Neural progenitor cell (in vitro differentiated cells): ENCODE results near the gene CD86.

ENCODE experiments used
- EZH2 ChIP-seq: fragments of 200-600 bp; sonication (generic); IDR thresholded peaks from 2 replicates; pipeline ENCODE4 v1.6.1; 2017; ENCODE audit warnings: antibody characterized with exemption, mild to moderate bottlenecking, moderate library complexity
- EZH2phosphoT487 ChIP-seq: fragments of 200-600 bp; sonication (generic); IDR thresholded peaks from 2 replicates; pipeline ENCODE4 v1.6.1; 2017; ENCODE audit warnings: antibody characterized with exemption
- TF ChIP-seq, protein P1 (sequence below): fragments of 200-600 bp; sonication (generic); IDR thresholded peaks from 2 replicates; pipeline ENCODE4 v1.5.1; 2017; ENCODE audit warnings: antibody characterized with exemption, mild to moderate bottlenecking

DNA sequence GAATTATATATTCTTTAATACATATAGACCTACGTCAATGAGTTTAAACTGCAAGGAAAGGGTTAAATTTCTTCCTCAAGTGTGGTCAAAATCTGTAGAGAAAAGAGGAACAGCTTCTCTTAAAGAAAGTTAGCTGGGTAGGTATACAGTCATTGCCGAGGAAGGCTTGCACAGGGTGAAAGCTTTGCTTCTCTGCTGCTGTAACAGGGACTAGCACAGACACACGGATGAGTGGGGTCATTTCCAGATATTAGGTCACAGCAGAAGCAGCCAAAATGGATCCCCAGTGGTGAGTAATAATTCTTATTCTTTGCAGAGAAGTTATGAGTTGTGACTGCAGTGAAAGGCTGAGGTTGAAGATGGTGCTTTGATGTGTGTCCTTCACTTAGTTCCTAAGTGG lies at the start of gene CD86:
- TF ChIP-seq EZH2 = no peak
- TF ChIP-seq, protein P1, sequence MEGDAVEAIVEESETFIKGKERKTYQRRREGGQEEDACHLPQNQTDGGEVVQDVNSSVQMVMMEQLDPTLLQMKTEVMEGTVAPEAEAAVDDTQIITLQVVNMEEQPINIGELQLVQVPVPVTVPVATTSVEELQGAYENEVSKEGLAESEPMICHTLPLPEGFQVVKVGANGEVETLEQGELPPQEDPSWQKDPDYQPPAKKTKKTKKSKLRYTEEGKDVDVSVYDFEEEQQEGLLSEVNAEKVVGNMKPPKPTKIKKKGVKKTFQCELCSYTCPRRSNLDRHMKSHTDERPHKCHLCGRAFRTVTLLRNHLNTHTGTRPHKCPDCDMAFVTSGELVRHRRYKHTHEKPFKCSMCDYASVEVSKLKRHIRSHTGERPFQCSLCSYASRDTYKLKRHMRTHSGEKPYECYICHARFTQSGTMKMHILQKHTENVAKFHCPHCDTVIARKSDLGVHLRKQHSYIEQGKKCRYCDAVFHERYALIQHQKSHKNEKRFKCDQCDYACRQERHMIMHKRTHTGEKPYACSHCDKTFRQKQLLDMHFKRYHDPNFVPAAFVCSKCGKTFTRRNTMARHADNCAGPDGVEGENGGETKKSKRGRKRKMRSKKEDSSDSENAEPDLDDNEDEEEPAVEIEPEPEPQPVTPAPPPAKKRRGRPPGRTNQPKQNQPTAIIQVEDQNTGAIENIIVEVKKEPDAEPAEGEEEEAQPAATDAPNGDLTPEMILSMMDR = no peak
- TF ChIP-seq EZH2phosphoT487 = no peak
